DOHH2 (cell line): ENCODE data around the gene TJP1.
"Not testable (repeated sequence)": the region's sequence is repeated elsewhere in the genome, so short reads cannot be mapped to it uniquely, and the experiment has no call there.

Experiments used
- H3F3A ChIP-seq: fragments of 200-600 bp; sonication (generic), shearing (Covaris generic); 2 replicates; pipeline ENCODE4 v1.6.0; 2016; ENCODE audit warnings: antibody characterized with exemption, mild to moderate bottlenecking; ENCODE audit not compliant: control insufficient read depth, insufficient read depth
- H3K27ac ChIP-seq: fragments of 200-600 bp; sonication (generic); 2 replicates; pipeline ENCODE4 v1.5.1; 2014; ENCODE audit warnings: low read depth, mild to moderate bottlenecking, low read length, moderate library complexity
- H3K27me3 ChIP-seq: fragments of 200-600 bp; sonication (generic); 2 replicates; pipeline ENCODE4 v1.6.1; 2014; ENCODE audit warnings: mild to moderate bottlenecking, low read length, mixed read lengths; ENCODE audit not compliant: control insufficient read depth
- H3K36me3 ChIP-seq: fragments of 200-600 bp; sonication (generic); 2 replicates; pipeline ENCODE4 v1.6.1; 2014; ENCODE audit warnings: mild to moderate bottlenecking, low read length, moderate library complexity, mixed read lengths; ENCODE audit not compliant: control insufficient read depth
- H3K4me1 ChIP-seq: fragments of 200-600 bp; sonication (generic); 2 replicates; pipeline ENCODE4 v1.6.1; 2014; ENCODE audit warnings: mild to moderate bottlenecking, low read length, mixed read lengths; ENCODE audit not compliant: control insufficient read depth
- H3K4me2 ChIP-seq: fragments of 200-600 bp; sonication (generic); 2 replicates; pipeline ENCODE4 v1.6.0; 2014; ENCODE audit warnings: mild to moderate bottlenecking, low read length, moderate library complexity
- H3K4me3 ChIP-seq: fragments of 200-600 bp; sonication (generic); 2 replicates; pipeline ENCODE4 v1.5.1; 2014; ENCODE audit warnings: mild to moderate bottlenecking, low read length, mixed read lengths
- H3K79me2 ChIP-seq: fragments of 200-600 bp; sonication (generic); 2 replicates; pipeline ENCODE4 v1.6.1; 2014; ENCODE audit warnings: mild to moderate bottlenecking, low read length, mixed read lengths; ENCODE audit not compliant: control insufficient read depth
- H3K9me2 ChIP-seq: fragments of 200-600 bp; sonication (generic); replicated peaks from 2 replicates; pipeline ENCODE4 v1.6.1; 2014; ENCODE audit warnings: mild to moderate bottlenecking, low read length, mixed read lengths; ENCODE audit not compliant: control insufficient read depth
- H3K9me3 ChIP-seq: fragments of 200-600 bp; sonication (generic); 2 replicates; pipeline ENCODE4 v1.6.1; 2014; ENCODE audit warnings: antibody characterized with exemption, low read length, mixed read lengths; ENCODE audit not compliant: control insufficient read depth, insufficient read depth
- H4K20me1 ChIP-seq: fragments of 200-600 bp; sonication (generic); 2 replicates; pipeline ENCODE4 v1.6.0; 2014; ENCODE audit warnings: low read depth, mild to moderate bottlenecking, antibody characterized with exemption, low read length, moderate library complexity; ENCODE audit not compliant: control insufficient read depth, insufficient read depth
- EZH2phosphoT487 ChIP-seq: fragments of 200-600 bp; sonication (generic); IDR thresholded peaks from 2 replicates; pipeline ENCODE4 v1.6.1; 2017; ENCODE audit warnings: borderline replicate concordance, mild to moderate bottlenecking, antibody characterized with exemption, low read length, moderate library complexity, mixed read lengths
- TF ChIP-seq, protein P1 (sequence below): fragments of 200-600 bp; sonication (generic); IDR thresholded peaks from one replicate; pipeline ENCODE4 v1.5.1; 2014; ENCODE audit warnings: antibody characterized with exemption, mild to moderate bottlenecking, low read depth, low read length; ENCODE audit not compliant: poor library complexity, severe bottlenecking

Gene TJP1

DNA sequence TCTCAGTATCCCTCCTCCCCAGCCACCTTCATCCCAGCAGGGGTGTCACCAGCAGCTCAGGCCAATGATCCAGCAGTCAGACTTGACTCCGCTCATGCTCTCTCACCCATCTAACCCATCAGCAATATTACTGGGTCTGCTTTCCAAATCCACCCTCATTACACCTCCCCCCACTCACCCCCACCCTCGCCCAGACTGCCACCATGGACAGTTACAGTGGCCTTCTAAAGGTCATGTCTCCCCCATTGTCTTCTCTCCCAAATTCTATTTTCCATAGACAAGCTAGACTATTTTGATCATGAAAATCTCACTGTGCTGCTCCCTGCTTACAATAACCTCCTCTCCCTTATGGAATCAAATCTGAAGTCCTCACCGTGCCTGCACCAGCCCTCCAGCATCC, 156.0 kb downstream of the TJP1 start:
- H4K20me1 ChIP-seq, result no peaks in the 10 kb centered on the region
- no peak for TF ChIP-seq EZH2phosphoT487
- TF ChIP-seq, protein P1, sequence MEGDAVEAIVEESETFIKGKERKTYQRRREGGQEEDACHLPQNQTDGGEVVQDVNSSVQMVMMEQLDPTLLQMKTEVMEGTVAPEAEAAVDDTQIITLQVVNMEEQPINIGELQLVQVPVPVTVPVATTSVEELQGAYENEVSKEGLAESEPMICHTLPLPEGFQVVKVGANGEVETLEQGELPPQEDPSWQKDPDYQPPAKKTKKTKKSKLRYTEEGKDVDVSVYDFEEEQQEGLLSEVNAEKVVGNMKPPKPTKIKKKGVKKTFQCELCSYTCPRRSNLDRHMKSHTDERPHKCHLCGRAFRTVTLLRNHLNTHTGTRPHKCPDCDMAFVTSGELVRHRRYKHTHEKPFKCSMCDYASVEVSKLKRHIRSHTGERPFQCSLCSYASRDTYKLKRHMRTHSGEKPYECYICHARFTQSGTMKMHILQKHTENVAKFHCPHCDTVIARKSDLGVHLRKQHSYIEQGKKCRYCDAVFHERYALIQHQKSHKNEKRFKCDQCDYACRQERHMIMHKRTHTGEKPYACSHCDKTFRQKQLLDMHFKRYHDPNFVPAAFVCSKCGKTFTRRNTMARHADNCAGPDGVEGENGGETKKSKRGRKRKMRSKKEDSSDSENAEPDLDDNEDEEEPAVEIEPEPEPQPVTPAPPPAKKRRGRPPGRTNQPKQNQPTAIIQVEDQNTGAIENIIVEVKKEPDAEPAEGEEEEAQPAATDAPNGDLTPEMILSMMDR, result no peak
- no peaks in the 10 kb centered on the region for H3F3A ChIP-seq

DNA sequence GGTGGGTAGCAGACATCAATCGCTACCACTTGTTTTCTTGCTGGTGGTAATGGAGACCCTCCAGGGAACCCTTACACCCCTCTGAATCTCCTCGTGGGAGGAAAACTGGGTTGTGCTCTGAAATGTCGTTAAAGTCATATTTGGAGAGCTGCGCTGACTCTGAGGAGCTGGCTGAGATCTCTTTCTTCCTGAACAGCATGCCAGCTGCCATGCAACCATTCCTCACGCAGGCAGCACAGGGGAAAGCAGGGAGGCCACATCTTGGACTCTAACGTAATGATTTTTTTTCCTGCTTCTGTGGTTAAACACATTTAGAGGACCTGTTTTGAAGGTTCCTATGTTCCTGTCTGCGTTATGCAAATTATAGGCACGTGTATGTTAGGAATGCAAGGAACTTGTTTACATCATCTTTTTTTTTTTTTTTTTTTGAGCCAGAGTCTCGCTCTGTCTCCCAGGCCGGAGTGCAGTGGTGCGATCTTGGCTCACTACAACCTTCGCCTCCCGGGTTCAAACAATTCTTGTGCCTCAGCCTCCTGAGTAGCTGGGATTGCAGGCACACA, 156.7 kb downstream of the TJP1 start:
- Histone ChIP-seq H3K9me3 (no peaks in the 10 kb centered on the region), H3K79me2 (no peaks in the 10 kb centered on the region), H3K4me1 (no peaks in the 10 kb centered on the region), H3F3A (no peaks in the 10 kb centered on the region), H3K4me3 (no peak overlapping the region), H3K36me3 (no peaks in the 10 kb centered on the region), H4K20me1 (no peaks in the 10 kb centered on the region), H3K27me3 (no peaks in the 10 kb centered on the region), H3K9me2 (no peaks in the 10 kb centered on the region), H3K27ac (no peak overlapping the region), H3K4me2 (no peak overlapping the region)
- TF ChIP-seq, protein P1, result no peak
- TF ChIP-seq EZH2phosphoT487, result no peak

More for the DNA sequence above, 156.0 kb downstream of the TJP1 start:
- H3K9me3 ChIP-seq, result no peaks in the 10 kb centered on the region
- no peaks in the 10 kb centered on the region for H3K27me3 ChIP-seq
- H3K36me3 ChIP-seq, result no peaks in the 10 kb centered on the region
- no peaks in the 10 kb centered on the region for H3K9me2 ChIP-seq
- H3K27ac ChIP-seq, result no peak overlapping the region
- H3K4me1 ChIP-seq, result no peaks in the 10 kb centered on the region
- no peaks in the 10 kb centered on the region for H3K79me2 ChIP-seq
- no peak overlapping the region for H3K4me2 ChIP-seq
- no peak overlapping the region for H3K4me3 ChIP-seq

DNA sequence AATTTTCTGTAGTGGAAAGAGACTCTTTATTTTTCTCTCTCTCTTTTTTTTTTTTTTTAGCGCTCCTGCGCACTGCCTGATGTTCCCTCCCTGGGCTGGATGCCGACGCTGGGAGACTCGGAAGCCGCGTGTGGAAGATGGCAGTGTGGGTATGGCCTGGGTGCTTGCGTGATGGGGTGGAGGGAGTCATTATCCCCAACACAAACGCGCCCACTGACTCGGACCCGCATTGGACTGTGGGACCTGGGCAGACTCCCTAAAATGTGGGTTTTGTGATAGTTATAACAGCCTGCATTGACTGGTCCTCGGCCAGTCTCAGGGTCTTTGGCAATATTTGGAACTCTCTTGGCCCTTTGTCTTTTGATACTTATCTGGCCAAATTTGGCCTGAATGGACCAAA, 157.9 kb downstream of the TJP1 start:
- Histone ChIP-seq H3K9me3 (no peaks in the 10 kb centered on the region), H3K79me2 (no peaks in the 10 kb centered on the region), H3K27ac (no peak overlapping the region), H3K27me3 (no peaks in the 10 kb centered on the region), H3K36me3 (no peaks in the 10 kb centered on the region), H3K4me1 (no peaks in the 10 kb centered on the region), H4K20me1 (no peaks in the 10 kb centered on the region), H3K9me2 (no peaks in the 10 kb centered on the region), H3K4me2 (no peak overlapping the region), H3F3A (no peaks in the 10 kb centered on the region), H3K4me3 (no peak overlapping the region)
- TF ChIP-seq EZH2phosphoT487, result no peak
- TF ChIP-seq, protein P1, result no peak

DNA sequence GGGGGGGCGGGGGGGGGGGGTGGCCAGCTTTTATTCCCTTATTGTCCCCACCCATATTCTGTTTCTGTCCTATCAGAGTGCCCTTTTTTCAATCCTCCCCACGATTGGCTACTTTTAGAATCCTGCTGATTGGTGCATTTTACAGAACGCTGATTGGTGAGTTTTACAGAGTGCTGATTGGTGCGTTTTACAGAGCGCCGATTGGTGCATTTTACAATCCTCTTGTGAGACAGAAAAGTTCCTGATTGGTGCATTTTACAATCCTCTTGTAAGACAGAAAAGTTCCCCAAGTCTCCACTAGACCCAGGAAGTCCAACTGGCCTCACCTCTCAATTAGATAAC, 164.8 kb downstream of the TJP1 start:
- H3K4me1 ChIP-seq, H3F3A ChIP-seq, H3K4me2 ChIP-seq, H3K4me3 ChIP-seq, H4K20me1 ChIP-seq, H3K9me2 ChIP-seq, H3K9me3 ChIP-seq, H3K27ac ChIP-seq, H3K79me2 ChIP-seq, H3K36me3 ChIP-seq, H3K27me3 ChIP-seq: not testable (repeated sequence)
